Right forelimb (tissue), 1 donor: ENCODE results near the gene CLEC2D.
"Not testable (repeated sequence)": the region's sequence is repeated elsewhere in the genome, so short reads cannot be mapped to it uniquely, and the experiment has no call there.

Experiments
- DNase-seq: peaks from one replicate; pipeline ENCODE4 v3.0.0-alpha.2; 2018

Gene CLEC2D

GRCh38 chr12:9731393-9731792, 61.9 kb downstream of the CLEC2D start:
- DNase-seq, result no peak

- no peak for DNase-seq
Observed at GRCh38 chr12:9731797-9732196, 62.3 kb downstream of the CLEC2D start.

- no peak for DNase-seq
Observed at GRCh38 chr12:9732921-9733461, 63.5 kb downstream of the CLEC2D start, which contains the start of gene CLECL1. Gene CLECL1, minus strand, starts transcription at chr12:9733097.

DNA sequence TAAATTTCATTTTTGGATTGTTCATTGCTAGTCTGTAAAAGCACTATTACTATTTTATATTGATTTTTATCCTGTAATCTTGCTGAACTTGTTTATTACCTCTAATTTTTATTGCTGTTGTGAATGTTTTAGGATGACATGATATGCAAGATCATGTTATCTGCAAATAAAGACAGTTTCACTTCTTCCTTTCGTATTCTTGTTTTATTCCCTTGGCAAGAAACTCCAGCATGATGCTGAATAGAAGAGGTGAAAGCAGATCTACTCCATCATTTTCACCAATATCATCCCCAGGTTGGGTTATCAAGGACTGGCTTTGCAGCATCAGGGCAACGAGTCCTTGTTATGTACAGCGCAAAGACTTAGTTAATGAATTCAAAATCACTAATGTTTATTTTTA, 66.1 kb downstream of the CLEC2D start:
- DNase-seq, result no peak

DNA sequence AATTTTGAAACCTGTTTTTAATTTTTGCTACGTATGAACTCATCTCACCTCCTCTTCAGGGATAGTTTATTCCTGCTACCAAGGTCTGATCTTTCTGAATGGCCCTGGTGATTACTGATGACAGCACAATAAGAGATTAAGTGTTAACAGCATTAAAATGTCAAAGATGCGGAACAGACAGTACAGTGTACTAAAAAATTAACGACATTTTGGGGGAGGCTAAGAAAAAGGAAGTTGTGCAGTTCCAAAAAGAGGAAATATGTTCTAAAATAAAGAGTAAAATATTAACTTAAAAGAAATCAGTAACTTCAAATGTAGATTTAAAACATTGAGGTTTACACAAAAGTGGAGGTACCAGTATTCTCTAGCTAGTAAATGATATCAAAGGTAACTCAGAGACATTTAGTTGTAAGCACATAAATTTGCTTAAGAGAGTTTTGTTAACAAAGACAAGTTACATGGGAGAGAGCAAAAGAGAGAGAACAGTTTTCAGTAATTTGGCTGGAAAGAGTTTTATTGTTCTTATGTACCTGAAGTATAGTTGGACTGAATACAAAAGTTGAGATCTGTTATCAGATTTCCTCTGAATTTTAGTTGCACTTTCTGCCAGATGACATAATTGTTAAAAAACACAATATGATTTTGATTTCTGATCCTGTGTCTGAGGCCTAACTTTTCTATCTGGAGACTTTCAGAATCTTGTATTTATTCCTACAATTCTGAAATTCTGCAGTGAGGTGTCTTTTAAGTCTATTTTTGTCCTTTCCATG, 67.6 kb downstream of the CLEC2D start:
- DNase-seq, result no peak

DNA sequence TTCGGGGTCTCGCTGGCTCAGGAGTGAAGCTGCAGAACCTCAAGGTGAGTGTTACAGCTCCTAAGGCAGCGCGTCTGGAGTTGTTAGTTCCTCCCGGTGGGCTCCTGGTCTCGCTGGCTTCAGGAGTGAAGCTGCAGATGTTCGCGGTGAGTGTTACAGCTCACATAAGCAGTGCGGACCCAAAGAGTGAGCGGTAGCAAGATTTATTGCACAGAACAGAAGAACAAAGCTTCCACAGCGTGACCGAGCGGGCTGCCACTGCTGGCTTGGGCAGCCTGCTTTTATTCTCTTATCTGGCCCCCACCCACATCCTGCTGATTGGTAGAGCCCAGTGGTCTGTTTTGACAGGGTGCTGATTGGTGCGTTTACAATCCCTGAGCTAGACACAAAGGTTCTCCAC, 69.4 kb downstream of the CLEC2D start:
- DNase-seq, result not testable (repeated sequence)

DNA sequence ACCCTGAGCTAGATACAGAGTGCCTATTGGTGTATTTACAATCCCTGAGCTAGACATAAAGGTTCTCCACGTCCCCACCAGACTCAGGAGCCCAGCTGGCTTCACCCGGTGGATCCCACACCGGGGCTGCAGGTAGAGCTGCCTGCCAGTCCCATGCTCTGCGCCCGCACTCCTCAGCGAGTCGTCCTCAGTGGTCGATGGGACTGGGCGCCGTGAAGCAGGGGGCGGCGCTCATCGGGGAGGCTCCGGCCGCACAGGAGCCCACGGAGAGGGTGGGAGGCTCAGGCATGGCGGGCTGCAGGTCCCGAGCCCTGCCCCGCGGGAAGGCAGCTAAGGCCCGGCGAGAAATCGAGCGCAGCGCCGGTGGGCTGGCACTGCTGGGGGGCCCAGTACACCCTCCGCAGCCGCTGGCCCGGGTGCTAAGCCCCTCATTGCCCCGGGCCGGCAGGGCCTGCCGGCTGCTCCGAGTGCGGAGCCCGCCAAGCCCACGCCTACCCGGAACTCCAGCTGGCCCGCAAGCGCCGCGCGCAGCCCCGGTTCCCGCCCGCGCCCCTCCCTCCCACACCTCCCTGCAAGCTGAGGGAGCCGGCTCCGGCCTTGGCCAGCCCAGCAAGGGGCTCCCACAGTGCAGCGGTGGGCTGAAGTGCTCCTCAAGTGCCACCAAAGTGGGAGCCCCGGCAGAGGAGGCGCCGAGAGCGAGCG, 70.0 kb downstream of the CLEC2D start:
- DNase-seq, result not testable (repeated sequence)

GRCh38 chr12:9740106-9740750, 70.7 kb downstream of the CLEC2D start:
- DNase-seq, result no peak

DNA sequence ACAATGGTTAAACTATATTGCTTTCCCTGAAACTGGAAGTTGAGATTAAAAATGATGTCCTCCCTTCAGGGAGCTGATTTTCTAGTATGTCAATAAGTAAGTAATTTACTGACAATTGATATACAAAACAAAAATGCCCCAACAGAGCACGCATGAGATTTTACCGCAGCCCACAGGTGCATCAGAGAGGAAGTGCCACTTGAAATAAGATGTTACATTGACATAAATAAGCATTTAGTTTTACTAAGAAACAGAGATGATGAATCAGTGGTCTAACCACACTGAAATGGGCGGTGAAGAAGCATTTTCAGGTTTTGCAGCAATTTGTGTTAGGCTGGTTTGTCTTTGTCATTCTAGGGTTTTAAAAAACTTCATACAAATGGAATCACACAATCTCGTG, 72.2 kb downstream of the CLEC2D start:
- DNase-seq, result no peak

- DNase-seq, result no peak
Observed at GRCh38 chr12:9742661-9743060, 73.1 kb downstream of the CLEC2D start.

- DNase-seq, result no peak
Observed at GRCh38 chr12:9745199-9745598, 75.7 kb downstream of the CLEC2D start.
